ENCODE measurements around the gene BLNK.

BLNK gene

GRCh38 chr10:96281444-96282029 is 10.2 kb upstream of the BLNK start:
- ChIA-PET CTCF (interaction anchor here (1.3 kb wide), 1 partner anchor 52 kb away, joined by 5 read pairs; no protein-coding TSS in a partner anchor), POLR2A (no interaction called here)
- H3K36me3 ChIP-seq (ENCODE audit: control insufficient read depth in 2 of 2, insufficient read depth in 1 of 2, low read length in 2 of 2) = no peaks in the 10 kb centered on the region
- no peak overlapping the region for H3K4me3 ChIP-seq (ENCODE audit: low read depth, low read length)
- H3K4me1 ChIP-seq (ENCODE audit: control insufficient read depth, insufficient read depth, low read length) = no peaks in the 10 kb centered on the region
- no peak for TF ChIP-seq ZNF530 (tag by site-specific recombination; IDR thresholded peaks at IDR 0.05; ENCODE audit: low read depth)
- TF ChIP-seq ZNF19 (tag by site-specific recombination; IDR thresholded peaks at IDR 0.05; ENCODE audit: low read depth) = no peak
- no peak for TF ChIP-seq ZNF768 (tag by site-specific recombination; IDR thresholded peaks at IDR 0.05)
- no peak for TF ChIP-seq ZNF214 (tag by site-specific recombination; IDR thresholded peaks at IDR 0.05; ENCODE audit: borderline replicate concordance)
- TF ChIP-seq, protein P1, sequence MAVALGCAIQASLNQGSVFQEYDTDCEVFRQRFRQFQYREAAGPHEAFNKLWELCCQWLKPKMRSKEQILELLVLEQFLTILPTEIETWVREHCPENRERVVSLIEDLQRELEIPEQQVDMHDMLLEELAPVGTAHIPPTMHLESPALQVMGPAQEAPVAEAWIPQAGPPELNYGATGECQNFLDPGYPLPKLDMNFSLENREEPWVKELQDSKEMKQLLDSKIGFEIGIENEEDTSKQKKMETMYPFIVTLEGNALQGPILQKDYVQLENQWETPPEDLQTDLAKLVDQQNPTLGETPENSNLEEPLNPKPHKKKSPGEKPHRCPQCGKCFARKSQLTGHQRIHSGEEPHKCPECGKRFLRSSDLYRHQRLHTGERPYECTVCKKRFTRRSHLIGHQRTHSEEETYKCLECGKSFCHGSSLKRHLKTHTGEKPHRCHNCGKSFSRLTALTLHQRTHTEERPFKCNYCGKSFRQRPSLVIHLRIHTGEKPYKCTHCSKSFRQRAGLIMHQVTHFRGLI (tag by site-specific recombination; IDR thresholded peaks at IDR 0.05) = no peak
- TF ChIP-seq KLF17 (tag by site-specific recombination; IDR thresholded peaks at IDR 0.05) = no peak
- TF ChIP-seq ZNF510 (tag by site-specific recombination; IDR thresholded peaks at IDR 0.05; ENCODE audit: insufficient replicate concordance) = no peak
- no peak for TF ChIP-seq ZNF266 (tag by site-specific recombination; IDR thresholded peaks at IDR 0.05; ENCODE audit: low read depth)
- TF ChIP-seq ZNF654 (tag by site-specific recombination; IDR thresholded peaks at IDR 0.05; ENCODE audit: low read depth) = no peak
- TF ChIP-seq, protein P2, sequence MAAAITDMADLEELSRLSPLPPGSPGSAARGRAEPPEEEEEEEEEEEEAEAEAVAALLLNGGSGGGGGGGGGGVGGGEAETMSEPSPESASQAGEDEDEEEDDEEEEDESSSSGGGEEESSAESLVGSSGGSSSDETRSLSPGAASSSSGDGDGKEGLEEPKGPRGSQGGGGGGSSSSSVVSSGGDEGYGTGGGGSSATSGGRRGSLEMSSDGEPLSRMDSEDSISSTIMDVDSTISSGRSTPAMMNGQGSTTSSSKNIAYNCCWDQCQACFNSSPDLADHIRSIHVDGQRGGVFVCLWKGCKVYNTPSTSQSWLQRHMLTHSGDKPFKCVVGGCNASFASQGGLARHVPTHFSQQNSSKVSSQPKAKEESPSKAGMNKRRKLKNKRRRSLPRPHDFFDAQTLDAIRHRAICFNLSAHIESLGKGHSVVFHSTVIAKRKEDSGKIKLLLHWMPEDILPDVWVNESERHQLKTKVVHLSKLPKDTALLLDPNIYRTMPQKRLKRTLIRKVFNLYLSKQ (tag by site-specific recombination; IDR thresholded peaks at IDR 0.05; ENCODE audit: borderline replicate concordance) = no peak
- no peak for TF ChIP-seq OVOL3 (tag by site-specific recombination; IDR thresholded peaks at IDR 0.05)
- no peak for TF ChIP-seq ZNF138 (tag by site-specific recombination; IDR thresholded peaks at IDR 0.05; ENCODE audit: borderline replicate concordance)
- no peak for TF ChIP-seq PRDM2 (tag by site-specific recombination; IDR thresholded peaks at IDR 0.05; ENCODE audit: borderline replicate concordance)
- no peak for TF ChIP-seq ZXDB (tag by site-specific recombination; IDR thresholded peaks at IDR 0.05)
- TF ChIP-seq ZBTB48 (tag by site-specific recombination; IDR thresholded peaks at IDR 0.05) = no peak
- no peak for TF ChIP-seq ZNF514 (tag by site-specific recombination; IDR thresholded peaks at IDR 0.05)
- TF ChIP-seq ZNF248 (tag by site-specific recombination; IDR thresholded peaks at IDR 0.05) = no peak
- TF ChIP-seq ZNF610 (tag by site-specific recombination; IDR thresholded peaks at IDR 0.05; ENCODE audit: borderline replicate concordance) = no peak
- TF ChIP-seq ZIC2 (tag by site-specific recombination; IDR thresholded peaks at IDR 0.05) = no peak
- no peak for TF ChIP-seq ZNF274 (IDR thresholded peaks at IDR 0.05; ENCODE audit: low read length)
- no peak for TF ChIP-seq ZNF274 (tag by site-specific recombination; IDR thresholded peaks at IDR 0.05; ENCODE audit: borderline replicate concordance)
- no peak overlapping the region for H3K27ac ChIP-seq (ENCODE audit: extremely low read depth, low read depth, low read length)
- H3K9me3 ChIP-seq (ENCODE audit: control insufficient read depth, insufficient read depth, low read depth, low read length) = no peaks in the 10 kb centered on the region

Measured in HEK293 (cell line).